NCI-H1417 treated with DMSO at 0.1 percent for 48 hours (cell line): Measurements from ENCODE around the gene CADM4.
"Not testable (repeated sequence)": the region's sequence is repeated elsewhere in the genome, so short reads cannot be mapped to it uniquely, and the experiment has no call there.

Experiments used
- DNase-seq: peaks from one replicate; lab custom pipeline; 2025; lab: John Stamatoyannopoulos, UW

Gene CADM4, protein sequence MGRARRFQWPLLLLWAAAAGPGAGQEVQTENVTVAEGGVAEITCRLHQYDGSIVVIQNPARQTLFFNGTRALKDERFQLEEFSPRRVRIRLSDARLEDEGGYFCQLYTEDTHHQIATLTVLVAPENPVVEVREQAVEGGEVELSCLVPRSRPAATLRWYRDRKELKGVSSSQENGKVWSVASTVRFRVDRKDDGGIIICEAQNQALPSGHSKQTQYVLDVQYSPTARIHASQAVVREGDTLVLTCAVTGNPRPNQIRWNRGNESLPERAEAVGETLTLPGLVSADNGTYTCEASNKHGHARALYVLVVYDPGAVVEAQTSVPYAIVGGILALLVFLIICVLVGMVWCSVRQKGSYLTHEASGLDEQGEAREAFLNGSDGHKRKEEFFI

DNA sequence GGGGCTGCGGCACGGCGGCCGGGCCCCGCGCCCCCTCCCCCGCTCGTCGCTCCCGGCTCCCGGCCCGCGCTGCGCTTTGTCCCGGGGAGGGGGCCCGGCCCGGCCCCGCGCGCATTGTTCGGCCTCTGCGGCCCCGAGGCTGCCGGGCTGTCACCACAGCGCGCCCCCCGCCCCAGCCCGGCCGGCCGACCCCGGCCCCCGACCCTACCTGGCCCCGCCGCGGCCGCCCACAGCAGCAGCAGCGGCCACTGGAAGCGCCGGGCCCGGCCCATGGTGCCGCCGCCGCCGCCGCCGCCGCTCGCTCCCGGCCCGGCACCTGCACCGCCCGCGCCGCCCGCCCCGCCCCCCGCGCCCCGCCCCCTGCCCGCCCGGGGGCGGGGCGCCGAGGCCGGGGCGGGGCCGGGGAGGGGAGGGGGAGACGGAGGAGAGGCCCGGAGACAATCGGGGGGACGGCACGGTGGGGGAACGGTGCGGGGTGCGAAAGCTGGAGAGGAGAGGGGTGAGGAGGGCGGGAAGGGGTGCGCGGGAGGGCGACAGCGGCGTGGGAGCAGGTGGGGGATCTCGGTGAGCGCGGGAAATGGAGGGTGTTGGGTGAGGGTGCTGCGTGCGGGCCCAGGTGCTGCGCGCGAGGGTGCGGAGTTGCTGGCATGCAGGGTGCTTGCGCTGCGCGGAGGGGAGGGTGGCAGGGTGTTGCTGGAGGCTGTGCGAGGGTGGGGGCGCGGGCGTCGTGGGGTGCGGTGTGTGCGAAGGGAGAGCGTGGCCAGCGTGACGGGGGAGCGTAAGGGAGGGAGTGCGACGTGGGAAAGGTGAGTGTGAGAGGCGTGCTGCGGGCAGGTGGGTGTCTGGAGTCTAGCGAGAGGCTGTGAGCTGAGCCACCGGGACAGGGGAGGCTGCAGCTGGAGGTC is at the start of gene CADM4:
CADM4 (minus strand) TSS at position 332 of the 905 bp plus-strand sequence; CDS start at position 272, 60 bp downstream.
- DNase-seq: no peak

DNA sequence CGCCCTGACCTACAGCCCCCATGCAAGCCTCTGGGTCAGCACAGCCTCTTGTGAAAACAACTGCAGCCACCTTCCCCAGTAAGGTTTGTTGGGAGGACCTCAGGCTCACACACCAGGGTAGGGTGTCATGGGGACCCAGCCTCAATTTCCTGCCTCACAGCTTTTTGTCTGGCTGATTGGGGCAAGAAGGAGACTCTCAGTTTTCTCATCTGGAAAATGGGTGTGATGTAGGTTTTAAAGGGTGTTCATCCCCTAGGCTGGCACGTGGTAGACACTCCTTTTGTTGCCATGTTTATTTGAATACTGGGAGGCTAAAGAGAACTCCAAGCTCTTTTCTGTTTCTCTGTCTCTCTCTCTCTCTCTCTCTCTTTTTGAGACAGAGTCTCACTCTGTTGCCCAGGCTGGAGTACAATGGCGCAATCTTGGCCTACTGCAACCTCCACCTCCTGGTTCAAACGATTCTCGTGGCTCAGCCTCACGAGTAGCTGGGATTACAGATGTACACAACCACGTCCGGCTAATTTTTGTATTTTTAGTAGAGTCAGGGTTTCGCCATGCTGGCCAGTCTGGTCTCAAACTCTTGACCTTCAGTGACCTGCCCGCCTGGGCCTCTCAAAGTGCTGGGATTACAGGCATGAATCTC is 48.5 kb upstream of the CADM4 start:
- DNase-seq: no peak

DNA sequence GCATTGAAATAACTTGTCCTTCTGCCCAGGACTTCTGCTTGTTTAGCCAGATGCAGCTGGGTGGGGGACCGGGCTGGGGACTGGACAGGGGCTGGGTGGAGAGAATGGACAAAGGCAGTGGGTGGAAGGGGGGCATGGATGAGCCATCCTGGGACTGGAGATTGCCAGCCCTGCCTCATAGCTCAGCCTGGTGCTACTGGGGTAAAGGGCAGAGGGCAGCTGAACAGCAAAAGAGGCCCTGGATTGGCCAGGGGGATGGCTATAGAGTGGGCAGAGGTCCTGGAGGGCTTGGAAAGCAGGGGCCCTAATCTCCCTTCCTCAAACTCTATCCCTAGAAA is 48.0 kb upstream of the CADM4 start:
- DNase-seq: no peak

DNA sequence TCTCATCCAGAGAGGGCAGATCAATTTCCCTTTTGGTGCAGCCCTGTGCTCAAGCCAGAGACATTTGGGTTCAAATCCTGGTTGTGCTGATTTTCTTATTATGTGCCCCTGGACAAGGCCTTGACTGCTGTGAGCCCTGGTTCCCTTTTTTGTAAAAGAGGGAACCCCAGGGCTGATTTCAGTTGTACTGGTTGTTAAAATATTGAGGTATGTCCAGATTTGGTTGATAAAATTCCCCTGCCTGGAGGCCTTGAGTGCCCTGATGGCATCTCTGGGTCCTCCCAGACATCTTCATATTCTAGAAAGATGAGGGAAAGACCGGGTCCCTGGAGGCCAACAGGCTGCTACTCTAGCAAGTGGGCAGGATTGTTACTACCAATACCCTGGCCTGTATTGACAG is 44.7 kb upstream of the CADM4 start:
- DNase-seq: no peak

DNA sequence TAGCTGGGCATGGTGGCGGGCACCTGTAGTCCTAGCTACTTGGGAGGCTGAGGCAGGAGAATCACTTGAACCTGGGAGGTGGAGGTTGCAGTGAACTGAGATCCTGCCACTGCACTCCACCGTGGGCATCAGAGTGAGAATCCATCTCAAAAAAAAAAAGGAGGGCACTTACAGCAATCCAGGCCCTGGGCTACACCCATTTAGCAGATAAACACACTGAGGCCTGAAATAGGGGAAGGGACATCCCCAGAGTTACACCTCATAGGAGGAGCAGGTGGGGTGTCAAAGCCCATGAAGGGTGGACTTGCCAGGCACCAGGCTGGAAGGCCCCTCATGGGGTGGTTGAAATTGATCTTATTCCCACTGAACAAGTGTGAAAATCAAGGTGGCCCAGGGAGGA is 44.3 kb upstream of the CADM4 start:
- DNase-seq: no peak

DNA sequence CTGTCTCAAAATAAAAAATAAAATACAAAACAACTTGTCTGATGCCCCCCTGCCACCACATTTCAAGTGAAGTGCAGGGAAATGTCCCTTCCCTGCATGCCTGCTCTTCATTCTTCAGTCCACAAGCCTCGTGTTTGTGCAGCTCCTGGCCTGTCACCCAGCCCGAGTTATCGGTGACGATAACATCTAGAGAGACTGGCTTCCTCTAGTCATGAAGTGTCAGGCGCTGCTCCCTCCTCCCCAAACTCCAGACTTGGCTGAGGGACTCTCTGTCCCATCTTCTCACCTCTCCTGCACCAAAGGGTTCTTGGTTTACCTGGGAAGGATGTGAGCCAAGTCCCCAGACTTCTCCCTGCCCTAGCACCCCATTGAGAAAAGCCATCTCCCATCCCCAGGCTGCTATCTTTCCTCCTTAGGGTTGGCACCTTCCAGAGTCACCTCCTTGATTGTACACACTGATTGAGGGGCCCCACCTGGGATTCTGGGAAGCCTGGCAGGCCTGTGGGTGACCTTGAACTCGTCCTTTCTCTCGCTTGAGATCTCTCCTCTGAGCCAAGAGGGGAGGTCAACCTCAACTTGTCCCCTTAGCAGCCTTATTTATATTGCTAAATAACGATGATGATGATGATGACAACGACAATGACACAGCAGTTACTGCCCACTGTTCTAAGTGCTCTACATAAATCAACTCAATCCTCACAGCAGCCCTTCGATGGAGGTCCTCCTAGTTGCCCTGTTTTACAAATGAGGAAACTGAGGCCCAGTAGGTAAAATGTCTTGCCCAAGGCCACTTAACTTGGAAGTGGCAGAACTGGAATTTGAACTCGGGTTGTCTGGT is 43.4 kb upstream of the CADM4 start:
- DNase-seq: no peak

DNA sequence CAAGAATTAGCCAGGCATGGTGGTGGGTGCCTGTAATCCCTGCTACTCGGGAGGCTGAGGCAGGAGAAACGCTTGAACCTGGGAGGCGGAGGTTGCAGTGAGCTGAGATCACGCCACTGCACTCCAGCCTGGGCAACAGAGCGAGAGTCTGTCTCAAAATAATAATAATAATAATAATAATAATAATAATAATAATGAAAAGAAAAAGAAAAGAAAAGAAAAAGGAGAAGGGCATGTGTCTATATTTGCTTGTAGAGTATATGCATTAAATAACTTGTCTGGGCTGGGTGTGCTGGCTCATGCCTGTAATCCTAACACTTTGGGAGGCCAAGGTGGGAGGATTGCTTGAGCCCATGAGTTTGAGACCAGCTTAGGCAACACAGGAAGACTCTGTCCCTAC is 42.6 kb upstream of the CADM4 start:
- DNase-seq: not testable (repeated sequence)

DNA sequence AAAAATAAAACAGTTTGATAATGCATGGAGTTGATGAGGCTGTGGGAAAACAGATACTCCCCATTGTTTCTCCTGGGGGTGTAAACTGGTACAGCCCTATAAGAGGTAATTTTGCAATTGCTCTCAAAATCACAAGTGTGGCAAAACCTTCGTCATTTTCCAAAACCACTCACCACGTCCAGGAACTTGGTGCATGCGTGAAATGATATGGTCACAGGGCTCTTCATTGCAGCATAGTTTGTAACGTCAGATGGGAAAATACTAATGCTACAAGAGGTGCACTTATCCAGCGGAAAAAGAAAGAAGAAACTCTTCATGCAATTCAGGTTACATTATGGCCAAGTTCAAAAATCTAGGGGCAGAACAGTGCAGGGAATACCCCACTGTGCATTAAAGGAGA is 42.2 kb upstream of the CADM4 start:
- no peak for DNase-seq

DNA sequence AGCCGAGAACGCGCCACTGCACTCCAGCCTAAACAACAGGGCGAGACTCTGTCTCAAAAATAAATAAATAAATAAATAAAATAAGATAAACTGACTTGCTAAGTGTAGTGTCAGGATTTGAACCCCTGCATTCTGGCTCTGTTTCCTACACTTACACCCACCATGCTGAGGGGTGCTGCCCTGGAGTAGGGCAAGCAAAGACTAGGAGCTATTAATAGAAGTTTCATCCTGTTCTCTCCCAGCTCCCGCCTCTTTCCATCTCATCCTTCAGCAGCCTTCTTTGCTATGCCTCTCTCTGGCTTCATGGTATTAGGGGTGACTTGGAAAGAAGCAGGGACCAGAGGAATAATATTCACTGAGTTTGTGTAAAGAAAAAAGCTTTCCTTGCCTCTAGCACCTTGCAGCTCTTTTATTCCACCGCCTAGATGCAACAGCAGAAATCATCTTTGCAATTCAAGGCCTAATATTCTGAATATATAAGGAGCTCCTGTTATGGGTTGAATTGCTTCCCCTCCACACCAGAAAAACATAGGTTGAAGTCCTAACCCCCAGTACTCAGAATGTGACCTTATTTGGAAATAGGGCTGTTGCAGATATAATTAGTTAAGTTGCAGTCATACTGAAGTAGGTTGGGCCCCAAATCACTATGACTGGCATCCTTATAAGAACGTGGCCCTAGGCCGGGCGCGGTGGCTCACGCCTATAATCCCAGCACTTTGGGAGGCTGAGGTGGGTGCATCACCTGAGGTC is 39.0 kb upstream of the CADM4 start:
- DNase-seq: no peak

DNA sequence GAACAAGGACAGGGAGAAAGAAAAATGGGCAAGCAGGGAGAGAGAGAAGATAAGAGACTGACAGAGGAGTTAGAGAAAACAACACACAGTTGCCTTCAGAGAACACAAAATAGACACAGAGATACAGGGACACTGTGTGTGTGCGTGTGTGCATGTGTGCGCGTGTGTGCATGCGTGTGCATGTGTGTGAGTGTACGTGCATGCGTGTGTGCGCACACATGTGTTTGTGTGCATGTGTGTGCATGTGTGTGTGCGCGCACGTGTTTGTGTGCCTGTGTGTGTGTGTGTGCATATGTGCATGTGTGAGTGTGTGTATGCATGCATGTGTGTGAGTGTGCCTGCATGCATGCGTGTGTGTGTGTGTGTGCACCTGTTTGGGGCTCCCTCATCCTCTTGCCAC is 36.3 kb upstream of the CADM4 start:
- no peak for DNase-seq

DNA sequence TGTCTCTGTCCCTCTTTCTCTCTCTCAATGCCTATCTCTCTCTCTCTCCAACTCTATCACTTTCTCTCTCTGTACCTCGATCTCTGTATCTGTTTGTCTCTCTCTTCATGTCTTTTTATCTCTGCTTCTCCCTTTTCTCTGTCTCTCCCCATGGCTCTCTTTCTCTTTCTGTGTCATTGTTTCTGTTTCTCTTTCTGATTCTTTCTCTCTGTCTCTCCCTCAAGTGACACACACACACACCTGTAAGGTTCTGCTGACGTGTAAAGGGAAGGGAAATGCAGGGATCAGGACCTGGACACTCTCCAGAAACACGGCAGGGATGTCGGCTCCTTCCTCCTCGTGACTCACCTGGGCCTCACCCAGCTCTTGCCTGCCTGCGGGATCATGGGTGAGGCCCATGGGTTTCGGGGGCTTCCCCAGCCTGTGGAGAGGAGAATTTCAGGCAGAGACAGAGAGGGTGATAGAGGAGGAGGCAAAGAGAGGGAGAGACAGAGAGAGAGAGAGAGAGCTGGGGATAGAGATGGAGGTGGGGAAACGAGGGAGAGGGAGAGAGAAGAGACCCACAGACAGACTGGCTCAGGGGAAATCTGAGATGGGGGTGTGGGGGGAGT is 35.7 kb upstream of the CADM4 start:
- DNase-seq: no peak

DNA sequence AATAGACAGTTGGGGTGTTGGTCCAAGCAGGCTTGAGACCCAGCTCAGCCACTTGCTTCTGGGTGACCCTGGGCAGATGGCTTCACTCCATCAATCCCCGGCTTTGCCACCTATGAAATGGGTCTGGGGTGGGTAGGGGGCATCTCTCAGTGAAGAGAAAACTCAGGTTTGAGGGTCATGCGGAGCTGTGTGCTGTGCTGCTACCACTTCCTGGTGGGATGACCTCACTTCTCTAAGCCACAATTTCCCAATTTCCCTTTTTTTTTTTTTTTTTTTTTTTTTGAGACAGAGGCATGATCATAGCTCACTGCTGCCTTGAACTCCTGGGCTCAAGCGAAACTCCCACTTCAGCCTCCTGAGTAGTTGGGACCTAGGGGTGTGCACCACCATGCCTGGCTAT is 34.9 kb upstream of the CADM4 start:
- DNase-seq: no peak

DNA sequence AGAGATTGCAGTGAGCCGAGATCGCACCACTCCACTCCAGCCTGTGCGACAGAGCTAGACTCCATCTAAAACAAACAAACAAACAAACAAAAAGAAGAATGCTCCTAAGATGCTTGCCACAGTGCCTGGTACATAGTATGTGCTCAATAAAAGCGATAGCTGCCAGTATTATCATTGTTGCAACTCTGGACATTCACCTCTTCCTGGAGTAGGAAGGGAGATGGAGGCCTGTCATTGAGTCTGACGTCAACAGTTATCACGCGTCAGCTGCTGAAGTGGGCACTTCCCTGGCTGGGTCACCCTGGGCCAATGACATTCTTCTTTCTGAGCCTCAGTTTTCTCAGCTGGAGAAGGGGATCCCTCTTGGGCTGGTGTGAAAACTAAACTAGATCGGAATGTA is 34.5 kb upstream of the CADM4 start:
- DNase-seq: no peak

DNA sequence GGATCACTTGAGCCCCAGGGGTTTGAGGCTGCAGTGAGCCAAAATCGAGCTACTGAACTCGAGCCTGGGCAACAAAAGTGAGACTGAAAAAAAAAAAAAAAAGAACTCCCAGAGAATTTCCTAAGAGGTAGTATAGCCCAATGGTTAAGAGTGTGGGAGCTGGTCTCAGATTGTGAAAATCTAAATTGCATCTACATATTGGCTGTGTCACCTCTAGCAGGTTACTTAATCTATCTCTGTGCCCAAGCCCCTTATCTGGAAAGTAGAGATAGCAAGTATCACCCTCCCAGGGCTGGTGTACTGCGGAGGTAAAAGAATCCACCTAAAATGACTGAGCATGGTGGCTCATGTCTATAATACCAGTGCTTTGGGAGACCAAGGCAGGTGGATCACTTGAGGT is 34.0 kb upstream of the CADM4 start:
- DNase-seq: no peak

DNA sequence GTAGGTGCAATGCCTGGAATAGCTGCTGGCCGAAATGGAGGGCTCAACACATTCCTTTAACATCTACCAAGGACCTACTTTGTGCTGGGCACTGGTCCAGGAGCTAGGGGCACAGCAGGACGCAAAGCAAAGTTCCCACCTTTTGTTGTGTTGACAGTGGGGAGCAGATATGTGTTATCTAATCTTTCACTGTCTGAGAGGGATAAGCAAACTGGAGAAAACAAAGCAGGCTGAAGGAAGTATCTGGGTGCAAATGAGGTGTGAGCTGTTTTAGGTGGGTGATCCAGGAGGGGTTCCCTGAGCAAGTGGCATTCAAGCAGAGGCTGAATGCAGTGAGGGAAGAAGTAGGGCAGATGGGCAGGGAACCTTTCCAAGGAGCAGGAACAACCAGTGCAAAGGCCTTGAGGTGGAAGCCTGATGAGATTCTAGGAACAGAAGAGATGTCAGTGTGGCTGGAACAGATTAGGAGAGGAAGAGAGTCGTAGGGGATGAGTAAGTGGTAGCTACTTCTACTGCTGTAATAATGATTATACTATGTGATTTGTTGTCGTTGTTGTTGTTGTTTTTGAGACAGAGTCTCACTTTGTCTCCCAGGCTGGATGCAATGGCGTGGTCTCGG is 32.5 kb upstream of the CADM4 start:
- DNase-seq: no peak

DNA sequence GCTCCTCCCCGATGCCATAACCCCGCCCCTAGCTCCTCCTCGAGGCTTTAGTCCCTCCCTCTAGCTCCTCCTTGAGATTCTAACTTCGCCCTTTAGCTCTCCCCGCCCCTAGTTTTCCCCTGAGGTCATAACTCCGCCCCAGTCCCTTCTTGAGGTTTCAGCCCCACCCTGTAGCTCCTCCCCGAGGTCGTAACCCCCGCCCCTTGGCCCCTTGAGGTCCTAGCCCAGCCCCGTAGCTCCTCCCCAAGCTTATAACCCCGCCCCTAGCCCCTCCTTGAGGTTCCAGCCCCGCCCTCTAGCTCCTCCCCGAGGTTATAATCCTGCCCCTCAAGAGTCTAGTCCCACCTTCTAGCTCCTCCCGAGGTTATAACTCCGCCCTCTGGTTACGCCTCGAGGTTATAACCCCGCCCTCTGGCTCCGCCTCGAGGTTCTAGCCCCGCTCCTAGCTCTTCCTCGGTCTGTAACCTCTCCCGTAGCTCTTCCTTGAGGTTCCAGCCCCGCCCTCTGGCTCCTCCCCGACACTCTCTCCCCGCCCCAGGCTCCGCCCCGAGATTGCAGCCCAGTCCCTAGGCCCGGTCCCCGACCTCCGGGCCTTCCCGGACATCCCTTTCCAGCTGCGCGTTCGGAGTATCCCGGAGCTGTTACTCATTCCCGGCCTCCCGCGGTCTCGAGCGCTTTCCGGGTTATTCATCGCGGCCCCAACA is 28.9 kb upstream of the CADM4 start:
- DNase-seq: peak; percentile 80

DNA sequence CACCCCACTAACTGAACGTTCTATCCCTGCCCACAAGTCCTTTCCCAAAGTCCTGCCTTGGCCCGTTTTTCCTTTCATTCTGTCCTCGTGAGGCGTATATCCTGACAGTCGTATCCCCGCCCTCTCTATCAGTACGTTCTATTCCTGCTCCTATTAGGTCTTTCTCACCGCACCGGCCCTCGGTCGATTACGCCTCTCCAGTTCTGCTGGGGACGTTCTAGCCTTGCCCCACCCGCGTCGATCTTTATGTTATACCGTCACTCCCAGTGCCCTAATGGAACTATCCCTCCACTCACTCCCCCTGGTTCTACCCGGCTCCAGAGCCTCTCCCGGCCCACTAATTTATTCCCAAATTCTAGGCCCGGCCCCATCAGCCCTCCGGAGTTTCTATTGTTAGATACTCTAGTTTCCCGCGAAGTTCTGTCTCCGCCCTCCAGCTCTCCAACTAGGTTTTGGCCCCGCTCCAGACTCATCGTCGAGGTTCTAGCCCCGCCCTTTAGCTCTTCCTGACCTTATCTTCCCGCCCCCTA is 28.3 kb upstream of the CADM4 start:
- no peak for DNase-seq

DNA sequence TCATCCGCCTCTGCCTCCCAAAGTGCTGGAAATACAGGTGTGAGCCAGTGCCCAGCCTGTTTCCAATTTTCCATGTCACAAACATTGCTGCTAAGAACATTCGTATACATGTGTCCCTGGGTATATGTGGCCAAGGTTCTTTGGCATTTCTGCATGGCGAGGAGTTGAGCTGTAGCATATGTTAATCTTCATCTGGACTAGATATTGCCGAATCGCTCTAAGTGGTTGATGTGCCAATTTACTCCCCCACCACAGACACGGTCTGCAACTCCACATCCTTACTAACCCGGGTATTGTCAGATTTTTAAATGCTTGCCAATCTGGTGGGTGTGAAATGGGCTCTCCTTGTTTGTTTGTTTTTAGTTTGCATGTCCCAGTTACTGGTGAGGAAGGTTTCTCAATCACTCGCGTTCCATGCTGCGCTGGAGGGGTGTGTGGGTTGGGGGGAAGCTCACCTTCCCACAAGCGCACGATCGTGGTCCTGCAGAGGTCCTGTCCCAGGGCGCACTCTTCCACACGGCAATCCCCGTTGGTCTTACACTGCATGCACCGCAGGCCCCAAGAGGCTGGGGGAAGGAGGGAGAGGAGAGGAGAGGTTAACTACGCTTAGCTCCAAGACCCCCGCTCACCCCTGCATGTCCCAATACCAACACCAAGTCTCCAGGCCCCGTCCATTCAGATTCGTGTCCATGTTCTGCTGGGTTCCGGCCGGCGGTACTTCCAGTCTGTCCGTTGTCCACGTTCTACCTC is 27.7 kb upstream of the CADM4 start:
- no peak for DNase-seq

DNA sequence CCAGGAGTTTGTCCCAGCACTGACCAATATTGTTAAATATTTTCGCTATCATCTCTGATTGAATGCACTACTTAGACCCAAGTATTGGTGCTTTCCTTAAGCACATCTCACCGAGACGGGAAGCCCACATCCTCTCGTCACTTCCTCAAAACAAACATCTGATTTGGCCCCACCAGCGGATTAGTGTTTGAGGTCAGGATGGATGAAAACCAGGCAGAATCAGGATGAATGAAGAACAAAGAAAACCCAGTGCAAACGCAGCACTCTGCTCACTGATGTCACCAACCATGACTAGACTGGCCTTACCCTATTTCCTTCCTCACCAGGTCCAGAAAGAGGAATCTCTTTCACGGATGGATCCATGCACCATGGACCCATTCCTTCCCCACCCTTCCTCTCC is 24.4 kb upstream of the CADM4 start:
- DNase-seq: no peak
